Right ventricle myocardium superior (tissue), 1 donor: Measurements from ENCODE around the gene TCEAL4. TPM values are rescaled to one million over a fixed set of nuclear protein-coding genes. Genes with fewer than 3 reads are reported as not detected.

Experiments
- ATAC-seq: fragments of 200-7000 bp; cut with Tn5 transposase; one replicate; pipeline ENCODE4 v1.9.1; 2020; ENCODE audit warnings: mild to moderate bottlenecking; ENCODE audit not compliant: poor library complexity
- DNase-seq: peaks from one replicate; pipeline ENCODE4 v3.0.0-alpha.2; 2020
- intact Hi-C: fragments of 100-400 bp; cut with DNase I; formaldehyde crosslinking; loops from one replicate; pipeline ENCODE4 v1.11.2; 2022
- long read RNA-seq: library from polyadenylated mRNA; unstranded; transcript quantifications from one replicate; pipeline ENCODE4 v2.0.0, GENCODE V29; 2021
- total RNA-seq: library from RNA; stranded (reverse); fragmentation: NEBNext Ultra II Directional; extraction: Animal tissue kit (Norgen Biotek cat#: 25700); gene quantifications from one replicate; pipeline ENCODE4 v1.2.1, GENCODE V29; 2021
- donor health status: DM: no; HTN: yes; CAD: no; lungs with severe emphysema.

TCEAL4 gene
- 57.3 TPM for total RNA-seq
- long read RNA-seq, transcript TCEAL4-212 (3 exons, 1,008 nt): minor isoform, 6 of 66 reads
- long read RNA-seq, transcript TCEAL4-208 (3 exons, 1,273 nt): major isoform, 55 of 66 reads
- long read RNA-seq, partial matches to known transcripts: 0 of 66 reads
- long read RNA-seq, other reads (novel, unspliced or antisense): 3 of 66 reads

DNA sequence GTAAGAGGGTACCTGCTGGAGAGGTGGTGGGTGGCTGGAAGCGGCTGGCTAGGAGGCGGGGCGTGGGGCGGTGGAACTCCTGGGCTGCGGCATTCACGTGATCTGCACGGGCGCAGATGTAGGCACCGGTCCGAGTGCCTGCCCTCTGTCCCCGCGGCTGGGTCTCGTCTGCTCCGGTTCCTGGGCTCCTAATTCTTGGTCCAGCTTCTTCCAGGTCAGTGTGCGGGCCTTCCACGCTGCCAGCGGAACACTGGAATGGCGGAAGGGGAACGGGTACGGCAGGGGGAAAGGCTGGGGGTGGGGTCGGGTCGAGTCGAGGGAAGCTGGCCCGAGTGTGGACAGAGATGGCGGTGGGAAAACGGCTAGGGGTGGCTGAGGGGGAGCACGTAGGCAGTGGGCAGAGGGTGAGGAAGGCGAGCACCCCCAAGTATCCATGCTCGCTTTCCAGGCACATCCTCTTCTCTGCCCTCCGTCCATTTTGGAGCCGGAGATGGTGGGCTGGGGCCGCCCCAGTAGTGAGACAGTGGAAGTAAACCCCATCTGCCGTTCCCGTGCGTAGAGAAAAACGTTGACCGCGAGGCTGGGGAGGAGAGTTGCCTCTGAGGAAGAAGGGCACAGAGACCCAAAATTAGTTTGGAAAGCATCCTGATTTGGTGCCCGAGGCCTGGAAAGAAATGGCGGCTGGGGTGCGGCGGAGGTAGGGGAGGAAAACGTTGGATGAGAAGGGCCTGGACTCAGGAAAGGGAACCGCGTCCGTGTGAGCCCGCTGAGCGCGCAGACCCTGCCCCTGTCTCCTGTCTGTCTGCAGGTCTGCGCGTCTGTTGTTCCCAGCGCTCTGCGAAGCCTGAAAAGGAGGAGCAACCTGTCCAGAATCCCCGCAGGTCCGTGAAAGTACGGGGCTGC, at the start of gene TCEAL4:
Gene TCEAL4, plus strand, starts transcription at position 105 of the 903 bp plus-strand sequence. CDS start 1,161 bp downstream, outside the sequence.
- peak; percentile 96 for ATAC-seq
- DNase-seq: peak; percentile 73
- intact Hi-C loops: no loop called here

DNA sequence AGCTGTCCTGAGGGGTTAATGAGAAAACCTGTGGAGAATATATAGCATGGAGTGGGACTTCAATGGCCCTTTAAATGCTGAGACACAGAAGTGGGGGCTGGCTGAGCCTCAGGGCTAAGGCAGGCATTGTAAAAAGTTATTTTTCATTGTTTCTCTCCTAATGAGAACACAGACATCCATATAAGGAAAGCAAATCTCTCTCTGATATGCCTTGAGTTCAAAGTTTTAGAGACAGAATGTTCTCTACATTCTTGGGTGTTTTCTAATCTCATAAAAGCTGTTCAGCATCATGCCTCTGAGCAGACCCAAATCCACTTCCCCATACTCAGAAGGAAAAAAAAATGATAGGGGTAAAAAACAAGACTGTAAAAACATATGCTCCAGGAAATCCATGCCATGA, 49.2 kb upstream of the TCEAL4 start:
- DNase-seq: no peak
- ATAC-seq: no peak
- intact Hi-C loops: no loop called here

DNA sequence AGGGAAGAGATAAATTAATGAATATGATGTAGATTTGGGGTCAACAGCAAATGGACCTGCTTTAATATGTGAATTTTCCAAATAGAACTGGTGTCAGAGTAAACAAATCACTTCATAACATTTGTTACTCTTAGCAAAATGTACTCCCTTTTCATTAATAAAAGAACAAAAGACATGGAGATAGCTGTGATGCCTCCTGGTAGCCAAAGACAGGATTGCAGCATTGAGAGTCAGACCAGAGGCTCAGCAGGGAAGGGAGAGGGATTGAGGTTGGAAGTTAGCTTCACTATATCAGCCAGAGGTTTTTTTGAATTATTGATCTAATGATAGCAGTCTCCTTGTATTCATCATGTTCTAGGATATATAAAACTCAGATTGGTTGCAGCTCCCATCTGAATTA, 48.6 kb upstream of the TCEAL4 start:
- intact Hi-C loops: no loop called here
- ATAC-seq (no peak), DNase-seq (no peak)

DNA sequence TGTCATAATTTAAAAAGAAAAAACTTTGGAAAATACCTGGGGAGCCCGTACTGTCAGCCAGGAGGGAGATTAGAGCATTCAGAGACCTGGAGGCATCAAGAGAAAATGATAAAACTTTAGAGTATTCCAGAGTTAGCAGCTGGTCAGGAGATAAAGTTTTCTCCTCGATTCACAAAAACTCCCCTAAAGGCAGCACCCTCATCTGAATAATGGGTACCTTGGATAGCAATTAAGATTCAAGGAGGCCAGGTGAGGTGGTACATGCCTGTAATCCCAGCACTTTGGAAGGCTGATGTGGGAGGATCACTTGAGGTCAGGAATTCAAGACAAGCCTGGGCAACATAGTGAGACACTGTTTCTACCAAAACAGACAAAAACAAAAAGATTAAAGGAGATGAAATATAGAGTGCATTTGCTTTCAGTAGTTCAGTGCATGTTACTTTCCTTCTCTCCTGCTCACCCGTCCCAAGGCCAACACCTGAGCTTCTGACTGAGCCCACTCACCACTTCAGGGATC, 47.4 kb upstream of the TCEAL4 start:
- no peak for DNase-seq
- intact Hi-C loops: no loop called here
- no peak for ATAC-seq

- ATAC-seq: no peak
- no peak for DNase-seq
Observed at GRCh38 chrX:103538728-103539127, 46.6 kb upstream of the TCEAL4 start.

DNA sequence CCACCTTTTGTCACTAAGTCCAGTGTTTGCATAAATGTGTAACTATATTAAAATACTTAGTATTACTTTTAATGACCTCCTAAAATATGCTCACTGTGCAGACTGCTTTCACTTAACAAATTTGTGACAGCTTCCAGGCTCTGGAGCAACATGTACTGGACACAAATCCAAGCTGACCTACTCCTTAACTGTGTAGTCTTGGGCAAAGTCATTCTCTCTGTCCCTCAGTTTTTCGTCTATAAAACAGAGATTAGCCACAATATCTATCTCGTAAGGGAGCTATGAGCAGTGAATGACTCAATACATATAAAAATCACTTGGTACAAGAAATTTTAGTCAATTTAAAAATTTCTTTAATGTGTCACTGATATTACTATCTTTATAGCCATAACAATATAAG, 45.6 kb upstream of the TCEAL4 start:
- DNase-seq (no peak), ATAC-seq (no peak)
- intact Hi-C loops: no loop called here

More at GRCh38 chrX:103538728-103539127, 46.6 kb upstream of the TCEAL4 start:
- intact Hi-C loops: no loop called here

GRCh38 chrX:103540145-103540544, 45.2 kb upstream of the TCEAL4 start:
- DNase-seq (no peak), ATAC-seq (no peak)
- intact Hi-C loops: no loop called here

- no peak for ATAC-seq
- no peak for DNase-seq
- intact Hi-C loops: no loop called here
Observed at GRCh38 chrX:103549916-103550315, 35.4 kb upstream of the TCEAL4 start.

DNA sequence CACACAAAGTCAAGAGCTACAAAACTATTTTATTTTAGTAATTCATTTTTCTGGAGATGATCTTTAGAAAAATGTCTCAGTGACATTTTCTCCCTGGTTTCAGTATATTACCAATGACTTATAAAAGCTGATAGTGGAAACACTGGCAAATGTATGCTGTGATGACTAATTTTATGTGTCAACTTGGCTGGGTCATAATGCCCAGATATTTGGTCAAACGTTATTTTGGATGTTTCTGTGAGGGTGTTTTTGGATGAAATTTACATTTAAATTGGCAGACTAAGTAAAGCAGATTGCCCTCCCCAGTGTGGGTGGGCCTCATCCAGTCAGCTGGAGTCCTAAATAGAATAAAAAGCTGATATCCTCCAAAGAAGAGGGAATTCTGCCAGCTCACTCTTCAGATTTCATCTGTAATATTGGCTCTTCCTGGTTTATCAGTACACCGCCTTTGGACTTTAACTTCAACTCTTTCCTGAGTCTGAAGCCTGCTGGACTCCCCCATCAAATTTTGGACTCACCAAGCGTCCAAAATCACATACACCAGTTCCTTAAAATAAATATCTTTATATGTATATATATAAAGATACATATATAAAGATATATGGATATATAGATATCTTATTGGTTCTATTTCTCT, 34.8 kb upstream of the TCEAL4 start:
- intact Hi-C loops: no loop called here
- DNase-seq: no peak
- ATAC-seq: no peak

- DNase-seq (no peak), ATAC-seq (no peak)
- intact Hi-C loops: no loop called here
Observed at GRCh38 chrX:103552236-103552635, 33.1 kb upstream of the TCEAL4 start.

DNA sequence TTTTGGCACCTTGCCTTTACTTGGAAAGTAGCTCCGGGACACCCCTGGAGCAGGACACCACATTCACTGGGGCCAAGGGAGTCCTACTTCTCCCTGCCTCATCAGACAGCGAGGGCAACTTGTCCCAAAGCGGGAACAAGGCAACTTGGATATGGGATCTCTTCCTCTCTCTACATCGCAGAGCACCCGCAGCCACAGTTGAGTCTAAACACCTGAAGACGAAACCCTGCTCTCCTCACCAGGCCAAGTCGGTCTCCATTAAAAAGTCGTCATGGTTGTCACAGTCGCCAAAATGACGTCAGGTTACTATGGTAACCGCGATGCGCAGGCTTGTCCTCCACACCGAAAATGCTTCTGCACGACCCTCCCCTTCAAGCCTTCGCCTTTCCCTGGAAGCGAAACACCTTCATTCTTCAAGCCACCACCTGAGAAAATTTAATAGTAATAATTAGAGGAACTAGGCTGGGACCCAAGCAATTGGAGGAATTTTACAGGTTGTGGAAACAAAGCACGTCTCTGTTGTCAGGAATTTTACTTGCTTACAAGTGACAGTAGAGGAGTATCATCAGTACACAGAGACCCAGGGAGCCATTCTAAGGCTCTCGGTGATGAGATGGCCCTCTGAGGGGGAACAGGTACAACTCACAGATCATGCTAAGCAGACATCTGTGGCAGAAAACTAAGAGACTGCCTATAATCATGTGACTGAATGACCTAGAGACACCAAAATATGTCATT, 30.5 kb upstream of the TCEAL4 start:
- peak; percentile 40 for DNase-seq
- no peak for ATAC-seq
- intact Hi-C loops: no loop called here

DNA sequence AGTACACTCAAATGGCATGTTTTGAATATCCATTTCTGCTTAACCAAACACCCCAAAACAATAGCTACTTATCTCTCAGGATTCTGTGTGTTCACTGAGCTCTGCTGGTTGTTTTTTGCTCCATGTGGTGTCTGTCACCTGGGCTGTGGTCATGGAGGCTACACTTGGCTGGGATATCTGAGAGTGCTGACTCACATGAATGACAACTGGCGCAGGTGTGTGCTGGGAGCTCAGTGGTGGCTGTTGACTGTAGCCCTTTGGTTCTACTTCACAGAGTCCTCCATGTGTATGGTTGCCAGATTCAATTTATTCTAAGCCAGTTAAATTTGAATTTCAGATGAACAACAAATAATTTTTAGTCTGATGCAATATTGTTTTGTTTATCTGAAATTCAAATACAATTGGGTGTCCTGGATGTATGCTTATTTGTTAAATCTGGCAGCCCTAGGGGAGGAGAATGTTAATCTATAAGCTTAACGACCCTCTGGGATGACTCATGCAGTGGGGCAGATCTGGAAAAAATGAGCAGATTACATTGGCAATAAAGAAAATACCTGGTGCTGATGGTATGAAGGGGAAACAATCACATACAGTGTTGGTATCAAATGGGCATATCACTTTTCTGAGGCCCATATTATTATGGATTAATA, 28.2 kb upstream of the TCEAL4 start:
- DNase-seq: no peak
- ATAC-seq: no peak
- intact Hi-C loops: no loop called here

DNA sequence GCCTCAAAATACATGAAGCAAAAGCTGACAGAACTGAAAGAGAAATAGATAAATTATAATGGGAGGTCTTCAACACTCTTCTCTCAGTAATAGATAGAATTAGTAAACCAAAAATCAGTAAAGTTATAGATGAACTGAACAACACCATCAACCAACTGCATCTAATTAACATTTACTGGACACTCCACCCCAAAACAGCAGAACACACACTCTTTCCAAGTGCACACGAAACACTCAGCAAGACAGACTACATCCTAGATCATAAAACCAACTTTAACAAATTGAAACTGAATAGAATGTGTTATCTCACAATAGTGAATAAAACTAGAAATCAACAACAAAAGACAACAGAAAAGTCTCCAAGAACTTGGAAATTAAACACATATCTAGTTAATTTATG, 25.1 kb upstream of the TCEAL4 start:
- ATAC-seq: no peak
- intact Hi-C loops: no loop called here
- no peak for DNase-seq

DNA sequence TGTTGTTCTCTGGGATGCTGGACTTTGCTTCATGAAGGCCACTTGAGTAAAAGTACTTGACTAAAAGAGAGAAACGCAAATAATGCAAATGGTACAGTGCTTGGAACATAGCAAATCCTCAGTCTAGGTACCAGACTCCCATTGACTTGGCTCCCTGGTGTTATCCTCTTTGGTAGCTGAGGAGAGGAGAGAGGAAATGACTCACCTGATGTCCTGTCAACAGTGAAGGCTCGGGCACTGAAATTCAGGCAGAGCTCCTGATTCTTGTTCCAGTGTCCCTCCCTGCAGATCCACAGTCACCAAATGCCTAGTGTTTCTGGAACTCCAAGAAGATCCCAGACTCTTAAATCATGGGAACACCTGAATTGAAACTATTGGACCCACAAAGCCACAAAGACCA, 22.5 kb upstream of the TCEAL4 start:
- no peak for ATAC-seq
- intact Hi-C loops: no loop called here
- DNase-seq: no peak

GRCh38 chrX:103565197-103565596, 20.1 kb upstream of the TCEAL4 start:
- no peak for ATAC-seq
- intact Hi-C loops: no loop called here
- no peak for DNase-seq

DNA sequence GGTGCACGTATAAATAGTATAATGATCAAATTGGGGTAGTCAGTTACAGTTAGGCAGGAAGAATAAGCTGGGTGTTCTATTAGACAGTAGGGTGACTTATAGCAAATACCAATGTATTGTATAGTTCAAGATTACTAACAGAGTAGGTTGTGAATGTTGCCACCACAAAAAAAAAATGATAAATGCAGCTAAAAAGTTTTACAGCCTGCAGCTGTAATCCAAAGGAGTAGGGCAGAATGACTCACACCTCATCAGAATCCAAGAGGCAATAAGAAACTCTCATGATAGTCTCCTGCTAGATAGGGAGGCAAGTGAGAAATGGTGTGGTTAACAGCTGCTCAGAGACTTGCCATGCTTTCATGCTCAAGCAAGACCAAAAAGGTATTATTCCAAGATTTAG, 19.6 kb upstream of the TCEAL4 start:
- intact Hi-C loops: no loop called here
- no peak for ATAC-seq
- no peak for DNase-seq

DNA sequence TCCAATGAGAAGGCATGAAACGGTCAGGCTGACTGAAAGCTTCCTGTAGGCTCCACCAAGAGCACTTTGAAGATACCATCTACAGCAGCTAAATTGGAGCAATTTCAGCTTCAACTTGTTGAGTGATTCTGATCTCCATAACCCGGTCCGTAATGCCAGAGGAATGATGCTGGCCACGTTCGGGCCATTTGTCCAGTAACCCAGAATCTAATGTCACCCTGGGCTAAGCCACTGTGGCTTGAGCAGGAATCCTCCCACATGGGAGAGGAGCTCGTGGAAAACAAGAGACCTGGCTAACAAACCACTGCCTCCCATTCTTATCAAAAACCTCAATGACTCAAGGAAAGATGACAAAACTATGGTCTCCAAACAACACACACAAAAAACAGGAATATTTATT, 14.2 kb upstream of the TCEAL4 start:
- no peak for DNase-seq
- no peak for ATAC-seq
- intact Hi-C loops: no loop called here

GRCh38 chrX:103571726-103572125, 13.6 kb upstream of the TCEAL4 start:
- DNase-seq (no peak), ATAC-seq (no peak)
- intact Hi-C loops: no loop called here

- ATAC-seq (no peak), DNase-seq (no peak)
- intact Hi-C loops: no loop called here
Observed at GRCh38 chrX:103573202-103573601, 12.1 kb upstream of the TCEAL4 start.
